ENCODE data around the gene SMCHD1. TPM values are rescaled to one million over a fixed set of nuclear protein-coding genes. Genes with fewer than 3 reads are reported as not detected.
"Not testable (repeated sequence)": the region's sequence is repeated elsewhere in the genome, so short reads cannot be mapped to it uniquely, and the experiment has no call there.

The SMCHD1 gene
- total RNA-seq, 1 experiment from 2014 or later = 57.4 TPM

- H3K9me3 Mint-ChIP-seq (ENCODE audit: unreplicated experiment) = no peaks in the 10 kb centered on the region
- Histone ChIP-seq H3K9me3 (no peaks in the 10 kb centered on the region), H3K4me1 (no peaks in the 10 kb centered on the region), H3K27me3 (replicated peaks; ENCODE audit: control insufficient read depth, insufficient read depth, low read length) (no peaks in the 10 kb centered on the region), H3K4me3 (ENCODE audit: low read depth, low read length) (no peak overlapping the region), H3K36me3 (ENCODE audit: control insufficient read depth, insufficient read depth, low read length) (no peaks in the 10 kb centered on the region)
- H3K4me3 Mint-ChIP-seq (ENCODE audit: unreplicated experiment) = no peak overlapping the region
- CTCF ChIA-PET = no interaction called here
- POLR2A ChIA-PET = no interaction called here
- intact Hi-C loops (cut with micrococcal nuclease; ENCODE audit: unreplicated experiment) = no loop called here
- TF ChIP-seq CTCF (IDR thresholded peaks at IDR 0.05; ENCODE audit: insufficient read depth in 1 of 2, low read depth in 1 of 2, low read length in 1 of 2, severe bottlenecking in 1 of 2, unreplicated experiment in 1 of 2) = no peak
- no peak overlapping the region for H3K27ac Mint-ChIP-seq (ENCODE audit: unreplicated experiment)
- H3K36me3 Mint-ChIP-seq (ENCODE audit: insufficient read depth, unreplicated experiment) = peaks cover 58% of the 10 kb centered on the region
- no TSS peak for BruUV-seq (replicated peaks)
- no peak for DNase-seq
- no peaks in the 10 kb centered on the region for H3K4me1 Mint-ChIP-seq (ENCODE audit: low read depth, unreplicated experiment)
- H3K27me3 Mint-ChIP-seq (ENCODE audit: insufficient read depth, unreplicated experiment) = no peaks in the 10 kb centered on the region
Measured at GRCh38 chr18:2729757-2730156, 74.2 kb downstream of the SMCHD1 start.

GRCh38 chr18:2736823-2737222, 81.3 kb downstream of the SMCHD1 start:
- intact Hi-C loops (cut with micrococcal nuclease; ENCODE audit: unreplicated experiment) = no loop called here
- H3K27ac Mint-ChIP-seq (ENCODE audit: unreplicated experiment) = peak overlapping the region; percentile 36
- no peaks in the 10 kb centered on the region; the same call in 1 of the 2 replicates for H3K36me3 ChIP-seq (ENCODE audit: control insufficient read depth, insufficient read depth, low read length)
- no peaks in the 10 kb centered on the region for H3K9me3 Mint-ChIP-seq (ENCODE audit: unreplicated experiment)
- H3K27me3 ChIP-seq (replicated peaks; ENCODE audit: control insufficient read depth, insufficient read depth, low read length) = no peaks in the 10 kb centered on the region
- ChIA-PET POLR2A (interaction anchor here (0.6 kb wide), 1 partner anchor 54 kb away, joined by 3 read pairs; no protein-coding TSS in a partner anchor), CTCF (no interaction called here)
- no peak overlapping the region for H3K4me3 Mint-ChIP-seq (ENCODE audit: unreplicated experiment)
- no peak for DNase-seq
- H3K4me1 ChIP-seq = peaks cover 11% of the 10 kb centered on the region
- peaks cover 80% of the 10 kb centered on the region for H3K36me3 Mint-ChIP-seq (ENCODE audit: insufficient read depth, unreplicated experiment)
- no peak overlapping the region for H3K4me3 ChIP-seq (ENCODE audit: low read depth, low read length)
- H3K9me3 ChIP-seq = no peaks in the 10 kb centered on the region
- no peaks in the 10 kb centered on the region for H3K27me3 Mint-ChIP-seq (ENCODE audit: insufficient read depth, unreplicated experiment)
- BruUV-seq (replicated peaks) = no TSS peak
- peaks cover 6% of the 10 kb centered on the region for H3K4me1 Mint-ChIP-seq (ENCODE audit: low read depth, unreplicated experiment)
- no peak for TF ChIP-seq CTCF (IDR thresholded peaks at IDR 0.05; ENCODE audit: insufficient read depth in 1 of 2, low read depth in 1 of 2, low read length in 1 of 2, severe bottlenecking in 1 of 2, unreplicated experiment in 1 of 2)

DNA sequence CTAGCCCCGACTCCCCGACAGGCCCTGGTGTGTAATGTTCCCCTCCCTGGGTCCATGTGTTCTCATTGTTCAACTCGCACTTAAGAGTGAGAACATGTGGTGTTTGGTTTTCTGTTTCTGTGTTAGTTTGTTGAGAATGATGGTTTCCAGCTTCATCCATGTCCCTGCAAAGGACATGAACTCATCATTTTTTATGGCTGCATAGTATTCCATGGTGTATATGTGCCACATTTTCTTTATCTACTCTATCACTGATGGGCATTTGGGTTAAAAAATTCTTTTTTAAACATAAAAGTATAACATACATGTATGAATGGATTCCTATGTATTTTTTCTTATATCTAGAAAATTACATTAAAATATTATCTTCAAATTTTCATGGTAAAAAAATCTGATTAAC, 84.6 kb downstream of the SMCHD1 start:
- intact Hi-C loops (cut with micrococcal nuclease; ENCODE audit: unreplicated experiment); POLR2A ChIA-PET; H3K36me3 ChIP-seq (ENCODE audit: control insufficient read depth, insufficient read depth, low read length); H3K27me3 ChIP-seq (replicated peaks; ENCODE audit: control insufficient read depth, insufficient read depth, low read length); H3K4me3 Mint-ChIP-seq (ENCODE audit: unreplicated experiment); H3K4me3 ChIP-seq (ENCODE audit: low read depth, low read length); H3K9me3 Mint-ChIP-seq (ENCODE audit: unreplicated experiment); CTCF ChIA-PET; DNase-seq; BruUV-seq (replicated peaks); H3K9me3 ChIP-seq; H3K27ac Mint-ChIP-seq (ENCODE audit: unreplicated experiment); H3K27me3 Mint-ChIP-seq (ENCODE audit: insufficient read depth, unreplicated experiment): not testable (repeated sequence)
- peaks cover 14% of the 10 kb centered on the region for H3K4me1 ChIP-seq
- H3K4me1 Mint-ChIP-seq (ENCODE audit: low read depth, unreplicated experiment) = peaks cover 11% of the 10 kb centered on the region
- peaks cover 76% of the 10 kb centered on the region for H3K36me3 Mint-ChIP-seq (ENCODE audit: insufficient read depth, unreplicated experiment)

GRCh38 chr18:2746274-2746673, 90.7 kb downstream of the SMCHD1 start:
- DNase-seq = no peak
- no peaks in the 10 kb centered on the region for H3K9me3 Mint-ChIP-seq (ENCODE audit: unreplicated experiment)
- H3K4me3 Mint-ChIP-seq (ENCODE audit: unreplicated experiment) = no peak overlapping the region
- no peaks in the 10 kb centered on the region for H3K27me3 Mint-ChIP-seq (ENCODE audit: insufficient read depth, unreplicated experiment)
- no peak for TF ChIP-seq CTCF (IDR thresholded peaks at IDR 0.05; ENCODE audit: insufficient read depth in 1 of 2, low read depth in 1 of 2, low read length in 1 of 2, severe bottlenecking in 1 of 2, unreplicated experiment in 1 of 2)
- no TSS peak for BruUV-seq (replicated peaks)
- Histone ChIP-seq H3K4me1 (peaks cover 9% of the 10 kb centered on the region), H3K9me3 (no peaks in the 10 kb centered on the region), H3K36me3 (ENCODE audit: control insufficient read depth, insufficient read depth, low read length) (no peaks in the 10 kb centered on the region), H3K4me3 (ENCODE audit: low read depth, low read length) (no peak overlapping the region), H3K27me3 (replicated peaks; ENCODE audit: control insufficient read depth, insufficient read depth, low read length) (no peaks in the 10 kb centered on the region)
- CTCF ChIA-PET = no interaction called here
- POLR2A ChIA-PET = no interaction called here
- no peak overlapping the region for H3K27ac Mint-ChIP-seq (ENCODE audit: unreplicated experiment)
- H3K4me1 Mint-ChIP-seq (ENCODE audit: low read depth, unreplicated experiment) = peaks cover 11% of the 10 kb centered on the region
- H3K36me3 Mint-ChIP-seq (ENCODE audit: insufficient read depth, unreplicated experiment) = peaks cover 48% of the 10 kb centered on the region
- intact Hi-C loops (cut with micrococcal nuclease; ENCODE audit: unreplicated experiment) = no loop called here

All from Caco-2 (cell line).